Activated CD4-positive, alpha-beta T cell treated with anti-CD3 and anti-CD28 coated beads for 36 hours (primary cell): ENCODE data around the gene DLAT. TPM values are rescaled to one million over a fixed set of nuclear protein-coding genes. Genes with fewer than 3 reads are reported as not detected.
A peak's percentile ranks its signal among the peaks of the same experiment; 100 is the strongest.
"Not testable (repeated sequence)": the region's sequence is repeated elsewhere in the genome, so short reads cannot be mapped to it uniquely, and the experiment has no call there.

Experiments used
- ATAC-seq: fragments of 200-7000 bp; cut with Tn5 transposase; one replicate; pipeline ENCODE4 v1.10.0; 2021; ENCODE audit warnings: mild to moderate bottlenecking, moderate library complexity
- CTCF ChIA-PET: fragments of 350-600 bp; sonication (Branson Sonifier 250); formaldehyde crosslinking; loops from one replicate; lab custom pipeline; 2021; ENCODE audit warnings: antibody characterized with exemption; lab: Charles Lee
- POLR2A ChIA-PET: fragments of 350-600 bp; sonication (Branson Sonifier 250); formaldehyde crosslinking; loops from one replicate; lab custom pipeline; 2021; ENCODE audit warnings: antibody characterized with exemption, inconsistent platforms; lab: Charles Lee
- DNase-seq: peaks from one replicate; pipeline ENCODE4 v3.0.0-alpha.2; 2020
- H3K27ac Mint-ChIP-seq: one replicate; pipeline ENCODE4 v1.8.0; 2021; ENCODE audit warnings: mixed read lengths
- H3K27me3 Mint-ChIP-seq: one replicate; pipeline ENCODE4 v1.8.0; 2021; ENCODE audit warnings: mixed read lengths
- H3K36me3 Mint-ChIP-seq: one replicate; pipeline ENCODE4 v1.8.0; 2021; ENCODE audit warnings: low read depth, mixed read lengths
- H3K4me1 Mint-ChIP-seq: one replicate; pipeline ENCODE4 v1.8.0; 2021; ENCODE audit warnings: mixed read lengths
- H3K4me3 Mint-ChIP-seq: one replicate; pipeline ENCODE4 v1.8.0; 2021; ENCODE audit warnings: mild to moderate bottlenecking, moderate library complexity, mixed read lengths
- H3K9me3 Mint-ChIP-seq: one replicate; pipeline ENCODE4 v1.8.0; 2021; ENCODE audit warnings: low read depth, mixed read lengths
- intact Hi-C, 2 experiments: fragments of 100-400 bp; cut with DNase I in 1 of 2; cut with micrococcal nuclease in 1 of 2; formaldehyde crosslinking; loops; one replicate each; pipeline versions ENCODE4 v1.14.2 to v1.15.1; 2022 to 2024; cut with DNase I, micrococcal nuclease
- total RNA-seq, 2 experiments: library from RNA; stranded (reverse); gene quantifications; one replicate each; pipeline ENCODE4 v1.2.3, GENCODE V29; 2021

The DLAT gene
- total RNA-seq, 2 experiments from 2014 or later = 47.8 to 49.1 TPM

DNA sequence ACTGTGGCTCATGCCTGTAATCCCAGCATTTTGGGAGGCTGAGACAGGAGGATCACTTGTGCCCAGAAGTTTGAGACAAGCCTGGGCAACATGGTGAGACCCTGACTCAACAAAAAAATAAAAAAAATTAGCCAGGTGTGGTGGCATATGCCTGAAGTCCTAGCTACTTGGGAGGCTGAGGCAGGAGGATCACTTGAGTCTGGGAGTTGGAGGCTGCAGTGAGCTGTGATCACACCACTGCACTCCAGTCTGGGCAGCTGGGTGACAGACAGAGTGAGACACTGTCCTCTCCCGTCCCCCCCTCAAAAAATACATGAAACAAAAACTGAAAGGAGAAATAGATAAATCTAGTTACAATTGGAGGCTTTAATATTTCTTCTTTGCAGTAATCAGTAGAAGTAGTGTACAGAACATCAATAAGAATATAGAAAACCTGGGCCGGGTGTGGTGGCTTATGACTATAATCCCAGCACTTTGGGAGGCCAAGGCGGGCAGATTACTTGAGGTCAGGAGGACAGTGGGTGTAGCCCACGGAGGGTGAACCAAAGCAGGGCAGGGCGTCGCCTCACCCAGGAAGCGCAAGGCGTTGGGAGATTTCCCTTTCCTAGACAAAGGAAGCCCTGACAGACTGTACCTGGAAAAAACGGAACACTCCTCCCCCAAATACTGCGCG is 19.6 kb upstream of the DLAT start:
- Mint-ChIP-seq H3K9me3 (no peaks in the 10 kb centered on the region), H3K27ac (no peak overlapping the region), H3K4me3 (no peak overlapping the region), H3K4me1 (no peaks in the 10 kb centered on the region), H3K36me3 (no peaks in the 10 kb centered on the region), H3K27me3 (peaks cover 11% of the 10 kb centered on the region)
- CTCF ChIA-PET = interaction anchor here (0.9 kb wide), 1 partner anchor 82 kb away, joined by 3 read pairs; no protein-coding TSS in a partner anchor
- POLR2A ChIA-PET = interaction anchor here (0.7 kb wide), 1 partner anchor 67 kb away, joined by 3 read pairs; no protein-coding TSS in a partner anchor
- intact Hi-C loops = no loop called here
- ATAC-seq = no peak
- no peak for DNase-seq

DNA sequence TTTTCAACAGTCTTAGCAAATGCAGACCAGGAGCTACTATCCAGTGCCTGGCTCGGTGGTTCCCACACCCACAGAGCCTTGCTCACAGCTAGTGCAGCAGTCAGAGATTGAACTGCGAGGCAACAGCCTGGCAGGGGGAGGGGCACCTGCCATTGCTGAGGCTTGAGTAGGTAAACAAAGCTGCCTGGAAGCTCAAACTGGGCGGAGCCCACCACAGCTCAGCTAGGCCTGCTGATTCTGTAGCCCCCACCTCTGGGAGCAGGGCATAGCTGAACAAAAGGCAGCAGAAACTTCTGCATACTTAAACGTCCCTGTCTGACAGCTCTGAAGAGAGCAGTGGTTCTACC is 19.1 kb upstream of the DLAT start:
- H3K4me1 Mint-ChIP-seq, DNase-seq, H3K9me3 Mint-ChIP-seq, ATAC-seq, H3K27ac Mint-ChIP-seq, intact Hi-C loops, H3K36me3 Mint-ChIP-seq, H3K4me3 Mint-ChIP-seq: not testable (repeated sequence)
- ChIA-PET POLR2A (interaction anchor here (0.7 kb wide), 1 partner anchor 67 kb away, joined by 3 read pairs; no protein-coding TSS in a partner anchor), CTCF (interaction anchor here (0.6 to 0.9 kb wide), 2 partner anchors 81 to 273 kb away, joined by 3 read pairs; no protein-coding TSS in a partner anchor)
- peaks cover 13% of the 10 kb centered on the region for H3K27me3 Mint-ChIP-seq

DNA sequence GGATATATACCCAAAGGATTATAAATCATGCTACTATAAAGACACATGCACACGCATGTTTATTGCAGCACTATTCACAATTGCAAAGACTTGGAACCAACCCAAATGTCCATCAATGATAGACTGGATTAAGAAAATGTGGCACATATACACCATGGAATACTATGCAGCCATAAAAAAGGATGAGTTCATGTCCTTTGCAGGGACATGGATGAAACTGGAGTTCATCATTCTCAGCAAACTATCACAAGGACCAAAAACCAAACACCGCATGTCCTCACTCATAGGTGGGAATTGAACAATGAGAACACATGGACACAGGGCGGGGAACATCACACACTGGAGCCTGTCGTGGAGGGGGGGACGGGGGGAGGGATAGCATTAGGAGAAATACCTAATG is 13.8 kb upstream of the DLAT start:
- intact Hi-C loops, H3K36me3 Mint-ChIP-seq, DNase-seq, H3K4me1 Mint-ChIP-seq, H3K27ac Mint-ChIP-seq, H3K9me3 Mint-ChIP-seq, POLR2A ChIA-PET, H3K4me3 Mint-ChIP-seq, ATAC-seq, CTCF ChIA-PET: not testable (repeated sequence)
- peaks cover 14% of the 10 kb centered on the region for H3K27me3 Mint-ChIP-seq

DNA sequence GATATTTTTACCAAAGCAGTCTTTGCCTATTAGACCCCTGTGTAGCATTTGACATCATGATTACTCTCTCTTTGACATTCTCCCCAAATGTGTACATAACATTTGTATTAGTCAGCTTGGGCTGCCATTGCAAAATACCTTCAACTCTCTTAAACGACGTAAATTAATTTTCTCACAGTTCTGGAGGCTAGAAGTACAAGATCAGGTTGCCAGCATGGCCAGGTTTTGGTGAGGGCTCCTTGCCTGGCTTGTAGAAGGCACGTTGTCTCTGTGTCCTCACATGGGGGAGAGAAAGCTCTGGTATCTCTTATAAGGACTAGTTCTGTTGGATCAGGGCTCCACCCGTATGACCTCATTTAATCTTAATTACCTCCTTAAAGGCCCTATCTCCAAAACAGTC is 12.3 kb upstream of the DLAT start:
- Mint-ChIP-seq H3K4me3 (no peak overlapping the region), H3K9me3 (peaks cover 3% of the 10 kb centered on the region), H3K27me3 (peaks cover 8% of the 10 kb centered on the region), H3K27ac (no peak overlapping the region), H3K36me3 (no peaks in the 10 kb centered on the region), H3K4me1 (no peaks in the 10 kb centered on the region)
- no peak for ATAC-seq
- ChIA-PET CTCF (interaction anchor here (1.1 kb wide), 1 partner anchor 9 kb away, joined by 3 read pairs; no protein-coding TSS in a partner anchor), POLR2A (no interaction called here)
- intact Hi-C loops = no loop called here
- no peak for DNase-seq

DNA sequence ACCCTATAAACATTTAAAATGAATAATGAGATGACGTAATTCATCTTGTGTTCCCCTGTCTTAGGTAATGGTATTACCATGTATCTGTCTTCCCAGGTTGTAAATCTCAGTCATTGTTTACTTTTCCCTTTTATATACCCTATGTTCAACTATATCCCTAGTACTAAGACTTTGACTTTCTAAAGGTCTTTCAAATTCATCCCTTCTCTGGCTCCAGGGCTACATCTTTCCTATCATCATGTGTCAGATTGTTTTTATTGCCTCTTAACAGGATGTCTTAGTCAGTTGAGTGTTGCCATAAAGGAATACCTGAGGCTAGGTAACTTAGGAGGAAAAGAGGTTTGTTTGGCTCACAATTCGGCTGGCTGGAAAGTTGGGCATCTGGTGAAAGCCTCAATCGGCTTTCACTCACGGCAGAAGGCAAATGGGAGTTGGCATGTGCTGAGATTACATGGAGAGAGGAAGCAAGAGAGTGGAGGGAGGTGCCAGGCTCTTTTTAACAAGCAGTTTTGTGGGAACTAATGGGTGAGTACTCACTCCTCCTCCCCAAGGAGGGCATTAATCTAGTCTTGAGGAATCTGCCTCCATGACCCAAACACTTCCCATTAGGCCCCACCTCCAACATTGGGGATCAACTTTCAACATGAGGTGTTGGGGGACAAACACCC is 11.6 kb upstream of the DLAT start:
- ATAC-seq (no peak), DNase-seq (no peak)
- CTCF ChIA-PET = interaction anchor here (0.8 to 1.1 kb wide), 3 partner anchors 8 to 136 kb away, joined by 3 to 4 read pairs (median 3); no protein-coding TSS in a partner anchor
- Mint-ChIP-seq H3K4me1 (no peaks in the 10 kb centered on the region), H3K36me3 (no peaks in the 10 kb centered on the region), H3K4me3 (no peak overlapping the region), H3K27ac (no peak overlapping the region), H3K27me3 (peaks cover 6% of the 10 kb centered on the region), H3K9me3 (peaks cover 3% of the 10 kb centered on the region)
- intact Hi-C loops = no loop called here
- POLR2A ChIA-PET = no interaction called here

DNA sequence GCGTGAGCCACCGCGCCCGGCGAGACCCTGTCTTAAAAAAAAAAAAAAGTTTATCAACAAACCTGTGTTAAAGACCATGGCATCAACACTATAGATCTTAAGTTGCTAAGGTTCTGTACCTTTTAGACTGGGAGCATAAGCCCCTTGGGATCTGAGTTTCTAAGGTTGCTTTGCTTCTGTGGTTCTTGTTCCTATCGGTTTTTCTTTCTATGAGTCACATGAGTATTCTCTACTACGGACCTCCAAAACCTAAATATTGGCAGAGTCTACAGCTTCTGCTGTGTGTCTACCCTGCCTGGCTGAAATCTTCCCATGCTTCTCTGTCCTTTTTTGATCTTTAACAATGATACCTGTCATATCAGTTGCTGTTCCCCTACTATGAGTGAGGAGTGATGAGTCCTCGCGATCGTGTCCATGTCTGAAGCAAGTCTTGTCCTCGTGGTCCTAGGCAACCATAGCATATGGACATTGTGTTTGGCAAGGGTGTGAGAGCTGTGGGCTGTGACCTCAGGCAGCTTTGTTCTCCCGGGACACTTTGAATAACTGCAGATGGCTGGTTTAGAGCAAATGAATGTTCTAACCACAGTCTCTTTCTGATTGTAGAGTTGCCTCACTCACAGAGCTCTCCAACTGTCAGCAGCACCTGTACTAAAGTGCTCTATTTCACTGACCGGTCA is 9.0 kb upstream of the DLAT start:
- intact Hi-C loops = no loop called here
- no peak for DNase-seq
- no peaks in the 10 kb centered on the region for H3K4me1 Mint-ChIP-seq
- no peaks in the 10 kb centered on the region for H3K27me3 Mint-ChIP-seq
- no peaks in the 10 kb centered on the region for H3K36me3 Mint-ChIP-seq
- ATAC-seq = no peak
- no peak overlapping the region for H3K4me3 Mint-ChIP-seq
- ChIA-PET POLR2A (no interaction called here), CTCF (interaction anchor here (0.6 to 1.3 kb wide), 3 partner anchors 12 to 204 kb away, joined by 3 read pairs; no protein-coding TSS in a partner anchor)
- no peak overlapping the region for H3K27ac Mint-ChIP-seq
- peaks cover under 1% of the 10 kb centered on the region for H3K9me3 Mint-ChIP-seq

DNA sequence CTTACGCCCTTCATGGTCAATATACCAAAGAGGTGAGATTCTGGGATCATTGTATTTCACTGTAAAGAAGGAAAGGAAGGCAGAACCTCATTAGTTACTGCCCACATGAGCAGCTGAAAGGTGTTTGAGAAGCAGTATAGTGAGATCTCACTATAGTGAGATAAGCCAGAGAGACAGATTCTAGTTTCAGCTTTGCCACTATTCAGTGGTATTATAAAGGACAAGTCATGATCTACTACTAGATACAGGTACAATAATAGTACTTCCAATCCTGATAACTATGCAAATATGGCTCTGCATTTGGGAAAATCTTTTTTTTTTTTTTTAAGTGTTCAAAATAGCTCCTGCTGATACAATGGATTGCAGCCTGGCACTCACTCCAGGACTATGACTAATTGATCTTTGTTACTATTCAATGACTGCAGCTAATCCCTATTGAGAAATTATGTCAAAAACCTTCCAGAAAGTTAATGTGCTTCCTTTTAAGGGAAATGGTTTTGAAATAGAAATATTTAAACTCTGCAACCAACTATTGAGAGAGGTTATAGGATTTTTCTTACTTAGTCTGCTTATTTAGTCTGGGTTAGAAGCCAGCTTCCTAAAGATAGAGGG is 8.3 kb upstream of the DLAT start:
- H3K4me1 Mint-ChIP-seq = no peaks in the 10 kb centered on the region
- intact Hi-C loops = no loop called here
- no peak overlapping the region for H3K4me3 Mint-ChIP-seq
- ChIA-PET POLR2A (interaction anchor here (0.6 kb wide), 2 partner anchors 76 to 1728 kb away, joined by 3 to 4 read pairs; no protein-coding TSS in a partner anchor), CTCF (interaction anchor here (0.5 to 1.3 kb wide), 4 partner anchors 12 to 78 kb away, joined by 3 read pairs; no protein-coding TSS in a partner anchor)
- no peaks in the 10 kb centered on the region for H3K36me3 Mint-ChIP-seq
- no peak for DNase-seq
- no peaks in the 10 kb centered on the region for H3K27me3 Mint-ChIP-seq
- no peaks in the 10 kb centered on the region for H3K9me3 Mint-ChIP-seq
- H3K27ac Mint-ChIP-seq = no peak overlapping the region
- ATAC-seq = no peak

DNA sequence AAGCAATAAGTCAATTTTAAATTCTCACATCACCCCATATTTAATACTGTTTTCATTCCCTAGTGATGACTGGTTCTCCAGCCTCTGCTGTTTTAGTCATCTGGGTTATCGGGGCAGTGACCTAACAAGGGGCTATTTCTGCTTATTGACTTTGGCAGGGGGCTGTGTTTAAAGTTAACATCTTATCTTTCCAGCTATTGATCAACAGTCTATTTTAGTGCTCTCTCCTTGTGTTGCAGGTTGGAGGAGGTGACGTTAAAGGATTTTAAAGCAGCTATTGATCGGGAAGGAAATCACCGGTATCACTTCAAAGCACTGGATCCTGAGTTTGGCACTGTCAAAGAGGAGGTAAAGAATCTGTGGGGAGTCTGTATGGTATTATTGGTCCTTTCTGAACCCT is 7.7 kb upstream of the DLAT start:
- DNase-seq = no peak
- ATAC-seq = no peak
- H3K4me1 Mint-ChIP-seq = no peaks in the 10 kb centered on the region
- H3K27ac Mint-ChIP-seq = no peak overlapping the region
- H3K9me3 Mint-ChIP-seq = no peaks in the 10 kb centered on the region
- no peak overlapping the region for H3K4me3 Mint-ChIP-seq
- no peaks in the 10 kb centered on the region for H3K27me3 Mint-ChIP-seq
- no peaks in the 10 kb centered on the region for H3K36me3 Mint-ChIP-seq
- CTCF ChIA-PET = interaction anchor here (0.5 to 0.7 kb wide), 2 partner anchors 22 to 79 kb away, joined by 3 read pairs; no protein-coding TSS in a partner anchor
- POLR2A ChIA-PET = interaction anchor here (0.6 kb wide), 2 partner anchors 76 to 1728 kb away, joined by 3 to 4 read pairs; no protein-coding TSS in a partner anchor
- intact Hi-C loops = no loop called here

DNA sequence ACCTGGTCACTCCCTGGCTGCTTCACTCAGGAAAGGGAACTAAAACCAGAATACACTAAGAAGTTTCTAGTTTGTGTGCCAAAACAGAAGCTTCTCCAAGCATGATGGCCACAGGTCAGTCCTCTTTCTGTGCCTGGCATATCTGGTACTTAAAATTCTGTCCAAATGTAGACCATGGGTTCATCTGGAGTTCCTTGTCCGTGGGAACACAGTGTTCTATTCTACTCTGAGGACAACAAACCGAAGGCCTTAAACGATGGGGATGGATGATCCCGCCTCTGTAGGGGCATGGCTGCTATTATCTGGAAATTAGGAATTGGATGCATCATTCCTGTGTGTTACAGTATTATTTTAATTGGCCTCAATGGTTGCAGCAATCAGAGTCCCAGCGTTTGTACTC is 6.1 kb upstream of the DLAT start:
- no peaks in the 10 kb centered on the region for H3K9me3 Mint-ChIP-seq
- H3K27me3 Mint-ChIP-seq = no peaks in the 10 kb centered on the region
- no peak for DNase-seq
- no peak for ATAC-seq
- H3K27ac Mint-ChIP-seq = no peak overlapping the region
- CTCF ChIA-PET = interaction anchor here (1.2 to 1.5 kb wide), 2 partner anchors 75 to 92 kb away, joined by 3 to 4 read pairs; no protein-coding TSS in a partner anchor
- intact Hi-C loops = no loop called here
- H3K4me3 Mint-ChIP-seq = no peak overlapping the region
- POLR2A ChIA-PET = no interaction called here
- peaks cover 10% of the 10 kb centered on the region for H3K4me1 Mint-ChIP-seq
- H3K36me3 Mint-ChIP-seq = peaks cover 5% of the 10 kb centered on the region

DNA sequence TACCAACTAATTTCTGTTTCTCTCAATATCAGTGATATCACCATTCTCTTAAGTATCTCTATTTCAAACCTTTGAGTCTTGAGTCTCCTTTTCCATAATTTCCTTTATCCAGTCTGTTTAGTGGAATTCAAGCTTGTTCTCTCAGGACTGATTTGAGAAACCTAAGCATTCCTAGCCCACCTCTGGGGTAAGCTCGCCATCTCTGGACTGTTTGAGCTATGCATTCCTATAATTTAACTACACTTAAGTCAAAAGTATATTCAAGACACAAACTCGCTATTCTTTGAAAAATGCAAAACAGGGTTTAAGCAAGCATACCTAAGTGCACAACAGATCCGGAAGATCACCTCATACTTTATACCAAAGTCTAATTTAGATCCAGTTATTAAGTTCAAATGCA is 2.1 kb upstream of the DLAT start:
- ChIA-PET CTCF (interaction anchor here (1.0 to 1.4 kb wide), 2 partner anchors 87 to 97 kb away, joined by 4 to 6 read pairs; no protein-coding TSS in a partner anchor), POLR2A (no interaction called here)
- intact Hi-C loops = loop anchor here in 1 of 2 experiments (5.0 kb wide), 1 partner anchor 204 kb away; the partner anchor contains the start of gene PTS
- Mint-ChIP-seq H3K27me3 (no peaks in the 10 kb centered on the region), H3K36me3 (peaks cover 10% of the 10 kb centered on the region), H3K9me3 (no peaks in the 10 kb centered on the region), H3K4me3 (peak overlapping the region; percentile 28), H3K4me1 (peaks cover 19% of the 10 kb centered on the region), H3K27ac (peak overlapping the region; percentile 3)
- no peak for DNase-seq
- no peak for ATAC-seq
